ENCODE results near the gene SSTR1. TPM values are rescaled to one million over a fixed set of nuclear protein-coding genes. Genes with fewer than 3 reads are reported as not detected.
A peak's percentile ranks its signal among the peaks of the same experiment; 100 is the strongest.

The SSTR1 gene
- total RNA-seq, 1 donor from 2014 or later: 4.4 TPM

DNA sequence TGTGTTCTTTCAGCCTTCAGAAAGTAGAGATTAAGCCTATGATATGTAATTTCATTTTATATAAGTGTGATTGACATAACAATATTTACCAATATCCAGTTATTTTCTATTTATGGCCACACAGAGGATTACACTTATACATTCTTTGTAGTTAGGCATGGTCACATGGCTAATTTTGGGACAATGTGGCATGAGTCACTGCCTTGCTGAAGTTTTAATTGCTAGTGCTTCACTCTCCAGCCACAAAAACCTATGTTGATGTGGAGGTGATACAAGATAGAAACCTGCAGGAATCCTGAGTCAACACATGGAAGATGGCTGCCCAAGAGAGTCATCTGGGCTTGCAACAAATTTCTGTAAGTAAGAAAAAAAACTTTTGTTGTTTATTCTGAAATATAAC lies 31.2 kb downstream of the SSTR1 start:
- H3K4me3 Mint-ChIP-seq (ENCODE audit: low read depth): no peak overlapping the region
- TF ChIP-seq, protein P1, sequence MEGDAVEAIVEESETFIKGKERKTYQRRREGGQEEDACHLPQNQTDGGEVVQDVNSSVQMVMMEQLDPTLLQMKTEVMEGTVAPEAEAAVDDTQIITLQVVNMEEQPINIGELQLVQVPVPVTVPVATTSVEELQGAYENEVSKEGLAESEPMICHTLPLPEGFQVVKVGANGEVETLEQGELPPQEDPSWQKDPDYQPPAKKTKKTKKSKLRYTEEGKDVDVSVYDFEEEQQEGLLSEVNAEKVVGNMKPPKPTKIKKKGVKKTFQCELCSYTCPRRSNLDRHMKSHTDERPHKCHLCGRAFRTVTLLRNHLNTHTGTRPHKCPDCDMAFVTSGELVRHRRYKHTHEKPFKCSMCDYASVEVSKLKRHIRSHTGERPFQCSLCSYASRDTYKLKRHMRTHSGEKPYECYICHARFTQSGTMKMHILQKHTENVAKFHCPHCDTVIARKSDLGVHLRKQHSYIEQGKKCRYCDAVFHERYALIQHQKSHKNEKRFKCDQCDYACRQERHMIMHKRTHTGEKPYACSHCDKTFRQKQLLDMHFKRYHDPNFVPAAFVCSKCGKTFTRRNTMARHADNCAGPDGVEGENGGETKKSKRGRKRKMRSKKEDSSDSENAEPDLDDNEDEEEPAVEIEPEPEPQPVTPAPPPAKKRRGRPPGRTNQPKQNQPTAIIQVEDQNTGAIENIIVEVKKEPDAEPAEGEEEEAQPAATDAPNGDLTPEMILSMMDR (IDR thresholded peaks at IDR 0.05; ENCODE audit: unreplicated experiment): no peak
- no peaks in the 10 kb centered on the region for H3K9me3 Mint-ChIP-seq (ENCODE audit: low read depth)
- no peak overlapping the region for H3K27ac Mint-ChIP-seq
- peaks cover 4% of the 10 kb centered on the region for H3K27me3 Mint-ChIP-seq
- no peaks in the 10 kb centered on the region for H3K4me1 Mint-ChIP-seq (ENCODE audit: low read depth)
- no peaks in the 10 kb centered on the region for H3K36me3 Mint-ChIP-seq (ENCODE audit: insufficient read depth)
- DNase-seq (ENCODE audit: low spot score, unreplicated experiment): no peak

DNA sequence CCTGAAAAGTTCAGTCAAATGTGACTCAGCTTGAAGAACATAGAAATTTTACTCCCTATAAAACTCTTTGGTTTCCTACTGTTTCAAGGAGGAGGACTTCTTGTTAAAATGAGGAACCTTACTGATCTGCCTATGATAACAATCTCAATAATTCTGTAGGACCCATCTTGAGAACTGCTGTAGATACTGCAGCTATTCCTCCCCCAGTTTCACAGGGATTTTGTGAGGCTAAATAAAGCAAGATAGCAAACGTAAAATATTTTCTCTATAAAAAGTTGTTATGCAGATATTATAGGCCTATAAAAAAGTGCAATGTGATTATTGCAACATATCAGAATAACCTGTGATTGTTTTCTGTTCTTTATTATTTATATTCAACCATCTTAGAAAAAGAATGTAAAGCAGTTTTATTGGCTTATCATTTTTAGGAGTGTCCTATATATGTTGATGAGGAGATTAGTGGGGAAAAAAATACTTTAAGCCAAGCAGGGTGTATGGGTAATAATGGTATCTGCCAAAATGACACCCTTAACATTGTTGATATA lies 36.1 kb downstream of the SSTR1 start:
- H3K4me3 Mint-ChIP-seq (ENCODE audit: low read depth): no peak overlapping the region
- H3K9me3 Mint-ChIP-seq (ENCODE audit: low read depth): no peaks in the 10 kb centered on the region
- no peaks in the 10 kb centered on the region for H3K4me1 Mint-ChIP-seq (ENCODE audit: low read depth)
- H3K27me3 Mint-ChIP-seq: peaks cover 19% of the 10 kb centered on the region
- no peak for DNase-seq (ENCODE audit: low spot score, unreplicated experiment)
- no peaks in the 10 kb centered on the region for H3K36me3 Mint-ChIP-seq (ENCODE audit: insufficient read depth)
- TF ChIP-seq, protein P1 (IDR thresholded peaks at IDR 0.05; ENCODE audit: unreplicated experiment): no peak
- H3K27ac Mint-ChIP-seq: no peak overlapping the region

DNA sequence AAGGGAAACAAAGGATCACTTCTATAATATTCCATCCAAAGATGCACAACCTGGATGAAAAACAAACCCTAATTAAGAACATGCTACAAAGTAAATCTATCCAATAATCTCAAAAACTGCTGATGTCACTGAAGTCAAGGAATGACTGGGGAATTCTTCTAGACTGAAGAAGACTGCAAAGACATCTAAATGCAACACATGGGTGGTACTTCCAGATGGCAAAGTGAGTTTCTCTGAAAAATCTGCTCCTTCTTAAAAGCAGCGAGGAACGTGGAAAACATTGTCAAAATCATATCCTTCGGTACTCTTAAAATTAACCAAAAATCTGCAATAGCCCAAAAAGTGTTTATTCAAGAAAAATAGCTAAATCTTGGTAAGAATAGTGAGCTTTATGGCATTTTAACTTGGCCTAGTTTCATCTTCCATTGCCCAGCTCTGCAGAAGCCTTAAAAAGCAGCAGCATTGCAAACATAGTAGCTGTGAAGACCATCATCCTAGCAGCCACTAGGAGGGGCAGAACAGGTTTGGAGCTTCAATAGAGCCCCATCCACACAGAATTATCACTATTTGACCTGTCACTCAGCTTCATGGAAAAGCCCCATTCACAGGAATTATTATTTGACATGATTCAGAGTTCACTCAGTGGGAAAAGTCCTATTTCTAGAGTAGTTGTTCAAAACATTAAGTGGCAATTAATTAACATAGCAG lies 40.8 kb downstream of the SSTR1 start:
- no peak for DNase-seq (ENCODE audit: low spot score, unreplicated experiment)

DNA sequence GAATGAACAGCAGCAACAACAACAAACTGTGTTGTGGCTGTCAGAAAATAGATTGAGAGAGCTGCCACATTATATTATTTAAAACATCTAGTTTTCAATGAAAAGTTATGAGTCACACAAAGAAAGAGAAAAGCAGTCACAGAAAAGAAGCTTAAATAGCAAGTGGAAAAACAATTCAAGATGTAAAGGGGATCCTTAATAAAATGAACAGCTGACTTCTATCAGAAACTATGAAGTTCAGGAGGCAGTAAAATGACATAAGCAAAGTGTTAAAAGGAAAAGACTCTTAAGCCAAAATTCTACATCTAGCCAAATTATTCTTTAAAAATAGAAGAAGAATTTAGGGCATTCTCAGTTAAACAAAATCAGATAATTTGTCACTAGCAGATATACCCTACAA lies 42.6 kb downstream of the SSTR1 start:
- Mint-ChIP-seq H3K27ac (no peak overlapping the region), H3K27me3 (peaks cover 57% of the 10 kb centered on the region), H3K4me3 (ENCODE audit: low read depth) (no peak overlapping the region), H3K4me1 (ENCODE audit: low read depth) (peaks cover 1% of the 10 kb centered on the region), H3K9me3 (ENCODE audit: low read depth) (no peaks in the 10 kb centered on the region), H3K36me3 (ENCODE audit: insufficient read depth) (no peaks in the 10 kb centered on the region)
- TF ChIP-seq, protein P1 (IDR thresholded peaks at IDR 0.05; ENCODE audit: unreplicated experiment): no peak
- no peak for DNase-seq (ENCODE audit: low spot score, unreplicated experiment)

More for the DNA sequence above, 40.8 kb downstream of the SSTR1 start:
- H3K4me3 Mint-ChIP-seq (ENCODE audit: low read depth): no peak overlapping the region
- no peaks in the 10 kb centered on the region for H3K4me1 Mint-ChIP-seq (ENCODE audit: low read depth)
- no peaks in the 10 kb centered on the region for H3K9me3 Mint-ChIP-seq (ENCODE audit: low read depth)
- no peaks in the 10 kb centered on the region for H3K36me3 Mint-ChIP-seq (ENCODE audit: insufficient read depth)
- H3K27me3 Mint-ChIP-seq: peaks cover 41% of the 10 kb centered on the region
- TF ChIP-seq, protein P1 (IDR thresholded peaks at IDR 0.05; ENCODE audit: unreplicated experiment): peak; percentile 39
- H3K27ac Mint-ChIP-seq: no peak overlapping the region

DNA sequence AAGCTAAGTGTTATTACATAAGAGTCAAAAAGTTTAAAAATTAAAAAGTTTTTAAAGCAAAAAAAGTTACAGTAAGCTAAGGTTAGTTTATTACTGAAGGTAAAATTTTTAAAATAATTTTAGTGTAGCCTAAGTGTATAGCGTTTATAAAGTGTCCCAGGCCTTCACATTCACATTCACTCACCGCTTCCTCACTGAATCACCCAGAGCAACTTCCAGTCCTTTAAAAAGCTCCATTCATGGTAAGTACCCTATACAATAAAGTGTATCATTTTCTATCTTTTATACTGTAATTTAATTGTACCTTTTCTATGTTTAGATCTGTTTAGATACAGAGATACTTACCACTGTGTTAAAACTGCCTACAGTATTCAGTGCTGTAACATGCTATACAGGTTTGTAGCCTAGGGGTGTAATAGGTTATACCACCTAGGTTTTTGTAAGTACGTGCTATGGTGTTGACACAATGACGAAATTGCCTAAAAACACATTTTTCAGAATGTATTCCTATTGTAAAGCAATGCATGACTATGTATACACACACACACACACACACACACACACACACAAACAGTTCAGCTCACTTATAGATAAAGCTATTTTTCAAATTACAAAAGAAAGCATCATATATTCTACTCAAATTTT lies 44.5 kb downstream of the SSTR1 start:
- Mint-ChIP-seq H3K4me3 (ENCODE audit: low read depth) (no peak overlapping the region), H3K4me1 (ENCODE audit: low read depth) (peaks cover 1% of the 10 kb centered on the region), H3K36me3 (ENCODE audit: insufficient read depth) (no peaks in the 10 kb centered on the region), H3K27me3 (peaks cover 67% of the 10 kb centered on the region), H3K27ac (no peak overlapping the region), H3K9me3 (ENCODE audit: low read depth) (no peaks in the 10 kb centered on the region)
- DNase-seq (ENCODE audit: low spot score, unreplicated experiment): no peak
- TF ChIP-seq, protein P1 (IDR thresholded peaks at IDR 0.05; ENCODE audit: unreplicated experiment): no peak

Measured in progenitor cell of endocrine pancreas (in vitro differentiated cells).